ENCODE measurements around the gene CACNA1S.

The CACNA1S gene

GRCh38 chr1:201059871-201060555, 52.2 kb downstream of the CACNA1S start:
- DNase-seq, result no peak

- DNase-seq, result no peak
Measured at GRCh38 chr1:201059401-201059800, 52.8 kb downstream of the CACNA1S start.

GRCh38 chr1:201054091-201054543, 58.1 kb downstream of the CACNA1S start:
- no peak for DNase-seq

GRCh38 chr1:201053155-201053860, 58.9 kb downstream of the CACNA1S start:
- DNase-seq, result no peak

- no peak for DNase-seq
Measured at GRCh38 chr1:201051399-201051798, 60.8 kb downstream of the CACNA1S start.

- no peak for DNase-seq
Measured at GRCh38 chr1:201050515-201051277, 61.5 kb downstream of the CACNA1S start.

- no peak for DNase-seq
Measured at GRCh38 chr1:201049248-201049831, 62.9 kb downstream of the CACNA1S start.

- no peak for DNase-seq
Measured at GRCh38 chr1:201048521-201048920, 63.7 kb downstream of the CACNA1S start.

GRCh38 chr1:201044119-201044518, 68.1 kb downstream of the CACNA1S start:
- DNase-seq, result no peak

GRCh38 chr1:201042779-201043461, 69.3 kb downstream of the CACNA1S start:
- no peak for DNase-seq

- no peak for DNase-seq
Measured at GRCh38 chr1:201041011-201041410, 71.2 kb downstream of the CACNA1S start.

- DNase-seq, result no peak
Measured at GRCh38 chr1:201039876-201040275, 72.3 kb downstream of the CACNA1S start.

- no peak for DNase-seq
Measured at GRCh38 chr1:201039418-201039817, 72.8 kb downstream of the CACNA1S start.

GRCh38 chr1:201038186-201038876, 73.9 kb downstream of the CACNA1S start:
- no peak for DNase-seq

GRCh38 chr1:201036188-201036842, 75.9 kb downstream of the CACNA1S start:
- no peak for DNase-seq

GRCh38 chr1:201034671-201035070, 77.6 kb downstream of the CACNA1S start:
- DNase-seq, result no peak

GRCh38 chr1:201032408-201032807, 79.8 kb downstream of the CACNA1S start:
- DNase-seq, result no peak

- no peak for DNase-seq
Measured at GRCh38 chr1:201028461-201028889, 83.8 kb downstream of the CACNA1S start.

- DNase-seq, result no peak
Measured at GRCh38 chr1:201026836-201027235, 85.4 kb downstream of the CACNA1S start.

- DNase-seq, result no peak
Measured at GRCh38 chr1:201026234-201026633, 86.0 kb downstream of the CACNA1S start.

GRCh38 chr1:201025571-201026002, 86.6 kb downstream of the CACNA1S start:
- DNase-seq, result no peak

All from cerebellar nuclear complex (tissue), 1 donor.